Esophagus muscularis mucosa (tissue), 4 donors: ENCODE data around the gene TXNRD3. TPM values are rescaled to one million over a fixed set of nuclear protein-coding genes. Genes with fewer than 3 reads are reported as not detected.

Source experiments
- DNase-seq: peaks from one replicate; pipeline ENCODE4 v3.0.0-alpha.2; 2017; ENCODE audit errors: extremely low spot score
- H3K27ac ChIP-seq, 4 donors: fragments of 200-600 bp; sonication (generic); replicated peaks in 1 of 4; 1 replicate in 3 of 4; 2 replicates in 1 of 4; pipeline ENCODE4 v1.5.1; 2016 to 2019; ENCODE audit warnings: mild to moderate bottlenecking in 1 of 4
- H3K27me3 ChIP-seq, 4 donors: fragments of 200-600 bp; sonication (generic); one replicate each; pipeline versions ENCODE4 v1.5.1 to v1.6.0; 2016 to 2019
- H3K36me3 ChIP-seq, 4 donors: fragments of 200-600 bp; sonication (generic); one replicate each; pipeline ENCODE4 v1.5.1; 2016 to 2019
- H3K4me1 ChIP-seq, 4 donors: fragments of 200-600 bp; sonication (generic); one replicate each; pipeline ENCODE4 v1.5.1; 2016 to 2019
- H3K4me3 ChIP-seq, 4 donors: fragments of 200-600 bp; sonication (generic); 1 replicate in 2 of 4; 2 replicates in 2 of 4; pipeline ENCODE4 v1.5.1; 2016 to 2019; ENCODE audit warnings: mild to moderate bottlenecking in 4 of 4, moderate library complexity in 1 of 4
- H3K9me3 ChIP-seq, 4 donors: fragments of 200-600 bp; sonication (generic); 1 replicate in 3 of 4; 2 replicates in 1 of 4; pipeline ENCODE4 v1.5.1; 2016 to 2019
- EP300 ChIP-seq: sonication (generic); formaldehyde crosslinking; IDR thresholded peaks from one replicate; pipeline ENCODE4 v1.6.1; 2017; ENCODE audit warnings: antibody characterized with exemption
- POLR2A ChIP-seq: fragments of 450-650 bp; IDR thresholded peaks from one replicate; pipeline ENCODE4 v1.6.1; 2017; ENCODE audit warnings: antibody characterized with exemption, moderate library complexity, mild to moderate bottlenecking, low read depth
- POLR2AphosphoS5 ChIP-seq, 2 donors: sonication (generic); formaldehyde crosslinking; IDR thresholded peaks; one replicate each; pipeline ENCODE4 v1.6.1; 2017; ENCODE audit warnings: antibody characterized with exemption in 2 of 2
- WGBS: methylation state at CpG from one replicate; pipeline ENCODE4 v1.1.5; 2018; 5-methylcytosine and 5-hydroxymethylcytosine counted together
- intact Hi-C: fragments of 100-400 bp; cut with DNase I; formaldehyde crosslinking; loops from one replicate; pipeline ENCODE4 v1.15.1; 2023
- total RNA-seq, 4 donors: library from RNA; depleted of rRNA; stranded (reverse); fragments of >200 nt; gene quantifications; one replicate each; pipeline versions ENCODE4 v1.1.0 to v1.2.1, GENCODE V29; 2016
- TF ChIP-seq, protein P1 (sequence below), 3 experiments: fragments of 200-600 bp in 2 of 3; fragments of 450-650 bp in 1 of 3; sonication (generic) in 2 of 3; IDR thresholded peaks; one replicate each; pipeline ENCODE4 v1.5.1; 2017 to 2019; ENCODE audit warnings: antibody characterized with exemption in 3 of 3, mild to moderate bottlenecking in 2 of 3, moderate library complexity in 1 of 3

TXNRD3 gene
- total RNA-seq, 4 donors from 2014 or later: 12.8 to 23.7 (median 18.7) TPM

DNA sequence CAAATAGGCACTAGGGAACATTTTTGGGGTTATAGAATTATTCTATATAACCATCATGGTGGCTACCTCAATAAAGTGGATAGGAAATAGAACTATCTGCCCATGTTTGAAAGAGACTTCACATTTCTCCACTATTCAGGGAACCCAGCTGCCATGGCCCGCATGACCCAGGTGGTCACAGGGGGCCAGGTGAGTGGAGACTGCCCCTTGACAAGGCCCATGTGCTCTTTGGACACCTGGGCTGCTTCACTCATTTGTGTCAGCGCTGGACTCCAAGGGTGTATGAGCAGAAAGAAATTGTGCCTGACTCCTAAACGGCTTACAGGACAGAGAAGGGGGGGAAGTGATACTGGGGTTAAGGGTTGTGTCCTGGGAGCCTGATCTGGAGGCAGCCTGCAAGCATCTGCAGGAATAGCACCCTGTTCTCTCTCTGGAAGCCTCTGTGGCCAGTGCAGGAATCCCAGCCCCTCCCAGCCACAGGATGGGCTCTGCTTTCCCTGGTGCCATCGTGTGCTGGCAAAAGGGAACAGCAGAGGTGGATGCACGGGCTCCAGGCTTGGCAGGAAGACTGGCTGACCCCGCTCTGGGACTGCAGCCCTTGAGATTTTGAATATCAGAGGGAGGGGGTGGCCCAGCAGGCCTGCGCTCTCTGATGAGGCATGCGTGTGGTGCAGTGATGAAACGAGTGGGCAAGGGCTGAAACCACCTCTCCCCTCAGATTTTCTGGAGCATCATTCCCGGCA, 87.1 kb downstream of the TXNRD3 start:
- 70% methylated on average over 8 of the region's 10 CpGs for WGBS
- DNase-seq: peak; percentile 78
- Histone ChIP-seq H3K36me3 (no peaks in the 10 kb centered on the region), H3K27ac (no peak overlapping the region), H3K27me3 (peaks cover 0 to 8% (median 0%) of the 10 kb centered on the region in 4 donors), H3K4me1 (no peaks in the 10 kb centered on the region), H3K4me3 (no peak overlapping the region), H3K9me3 (peaks cover 0 to 11% (median 4%) of the 10 kb centered on the region in 4 donors)
- TF ChIP-seq POLR2A (no peak), EP300 (no peak), POLR2AphosphoS5 (IDR thresholded peaks at IDR 0.05) (no peak)
- TF ChIP-seq, protein P1, sequence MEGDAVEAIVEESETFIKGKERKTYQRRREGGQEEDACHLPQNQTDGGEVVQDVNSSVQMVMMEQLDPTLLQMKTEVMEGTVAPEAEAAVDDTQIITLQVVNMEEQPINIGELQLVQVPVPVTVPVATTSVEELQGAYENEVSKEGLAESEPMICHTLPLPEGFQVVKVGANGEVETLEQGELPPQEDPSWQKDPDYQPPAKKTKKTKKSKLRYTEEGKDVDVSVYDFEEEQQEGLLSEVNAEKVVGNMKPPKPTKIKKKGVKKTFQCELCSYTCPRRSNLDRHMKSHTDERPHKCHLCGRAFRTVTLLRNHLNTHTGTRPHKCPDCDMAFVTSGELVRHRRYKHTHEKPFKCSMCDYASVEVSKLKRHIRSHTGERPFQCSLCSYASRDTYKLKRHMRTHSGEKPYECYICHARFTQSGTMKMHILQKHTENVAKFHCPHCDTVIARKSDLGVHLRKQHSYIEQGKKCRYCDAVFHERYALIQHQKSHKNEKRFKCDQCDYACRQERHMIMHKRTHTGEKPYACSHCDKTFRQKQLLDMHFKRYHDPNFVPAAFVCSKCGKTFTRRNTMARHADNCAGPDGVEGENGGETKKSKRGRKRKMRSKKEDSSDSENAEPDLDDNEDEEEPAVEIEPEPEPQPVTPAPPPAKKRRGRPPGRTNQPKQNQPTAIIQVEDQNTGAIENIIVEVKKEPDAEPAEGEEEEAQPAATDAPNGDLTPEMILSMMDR (IDR thresholded peaks at IDR 0.05): no peak
- intact Hi-C loops: no loop called here

DNA sequence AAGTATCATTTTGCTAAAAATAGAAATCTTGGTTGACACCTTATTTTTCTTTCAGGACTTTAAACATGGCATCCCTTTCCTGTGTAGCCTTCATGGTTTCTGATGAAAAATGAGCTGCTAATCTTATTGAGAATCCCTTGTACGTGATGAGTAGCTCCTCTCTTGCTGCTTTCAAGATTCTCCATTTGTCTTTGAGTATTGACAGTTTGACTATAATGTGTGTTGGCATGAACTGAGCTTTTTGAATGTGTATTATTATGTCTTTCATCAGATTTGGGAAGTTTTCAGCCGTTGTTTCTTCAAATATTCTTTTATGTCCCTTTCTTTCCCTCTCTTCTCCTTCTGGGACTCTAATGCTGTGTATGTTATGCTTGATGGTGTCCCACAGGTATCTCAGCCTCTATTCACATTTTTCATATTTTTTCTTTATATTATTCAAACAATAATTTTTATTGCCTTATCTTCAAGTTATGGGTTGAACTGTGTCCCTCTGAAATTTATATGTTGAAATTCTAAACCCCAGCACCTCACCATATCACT, 92.1 kb downstream of the TXNRD3 start:
- 71% methylated on average over 2 of the region's 2 CpGs for WGBS

DNA sequence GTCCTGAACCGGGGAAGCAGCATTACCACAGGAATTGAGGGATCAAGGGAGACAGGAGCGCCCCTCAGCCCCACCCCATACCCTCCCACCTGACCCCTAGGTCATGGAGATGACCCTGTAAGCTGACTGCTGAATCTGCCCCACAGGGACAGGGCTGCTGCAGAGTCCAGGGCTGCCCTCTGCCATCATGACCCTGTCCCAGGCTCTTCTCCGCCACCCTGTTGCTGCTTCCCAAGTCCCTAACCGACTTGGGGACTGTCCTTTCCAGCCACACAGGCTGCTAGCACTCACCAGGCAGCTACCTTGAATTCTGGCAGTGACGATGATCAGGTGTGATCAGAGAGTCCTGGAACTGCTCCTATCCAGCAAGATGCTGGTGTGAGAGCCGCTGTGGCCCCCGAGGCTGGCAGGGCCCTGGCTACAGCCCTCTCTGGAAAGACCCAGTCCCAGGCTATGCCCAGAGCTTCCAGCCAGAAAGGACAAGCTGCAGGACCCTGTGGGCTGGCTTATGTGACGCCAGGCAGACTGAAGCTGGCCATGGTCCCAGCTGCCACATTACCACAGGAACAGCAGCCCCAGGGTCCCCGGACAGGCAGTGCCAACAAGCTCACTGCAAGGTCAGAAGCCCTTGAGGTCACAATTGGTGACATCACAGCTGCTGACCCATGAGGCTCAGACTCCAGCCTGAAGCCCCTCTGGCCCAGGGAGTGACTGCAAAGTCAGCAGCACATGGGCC, 96.4 kb downstream of the TXNRD3 start, which contains the start of gene C3orf22:
Gene C3orf22 (minus strand): TSS at position 597 of the 736 bp plus-strand sequence. CDS start 5,542 bp downstream, outside the sequence.
- Histone ChIP-seq H3K4me1 (no peaks in the 10 kb centered on the region), H3K27ac (no peak within 1 kb of the TSS), H3K9me3 (peaks cover 0 to 22% (median 12%) of the 10 kb centered on the region in 4 donors), H3K27me3 (peaks cover 0 to 8% (median 0%) of the 10 kb centered on the region in 4 donors), H3K4me3 (no peak within 1 kb of the TSS), H3K36me3 (no peaks in the 10 kb centered on the region)
- TF ChIP-seq, protein P1 (IDR thresholded peaks at IDR 0.05): no peak
- no peak for TF ChIP-seq POLR2A
- TF ChIP-seq EP300: no peak
- no peak for TF ChIP-seq POLR2AphosphoS5 (IDR thresholded peaks at IDR 0.05)
- intact Hi-C loops: no loop called here
- DNase-seq: peak; percentile 91
- 81% methylated on average over 5 of the region's 9 CpGs for WGBS

More for the DNA sequence above, 92.1 kb downstream of the TXNRD3 start:
- no peaks in the 10 kb centered on the region for H3K4me1 ChIP-seq
- H3K4me3 ChIP-seq: no peak overlapping the region
- no peak for DNase-seq
- peaks cover 0 to 26% (median 13%) of the 10 kb centered on the region in 4 donors for H3K9me3 ChIP-seq
- H3K36me3 ChIP-seq: no peaks in the 10 kb centered on the region
- intact Hi-C loops: no loop called here
- TF ChIP-seq, protein P1 (IDR thresholded peaks at IDR 0.05): no peak
- no peak for TF ChIP-seq POLR2A
- TF ChIP-seq EP300: no peak
- TF ChIP-seq POLR2AphosphoS5 (IDR thresholded peaks at IDR 0.05): no peak
- no peak overlapping the region for H3K27ac ChIP-seq
- peaks cover 0 to 16% (median 0%) of the 10 kb centered on the region in 4 donors for H3K27me3 ChIP-seq

DNA sequence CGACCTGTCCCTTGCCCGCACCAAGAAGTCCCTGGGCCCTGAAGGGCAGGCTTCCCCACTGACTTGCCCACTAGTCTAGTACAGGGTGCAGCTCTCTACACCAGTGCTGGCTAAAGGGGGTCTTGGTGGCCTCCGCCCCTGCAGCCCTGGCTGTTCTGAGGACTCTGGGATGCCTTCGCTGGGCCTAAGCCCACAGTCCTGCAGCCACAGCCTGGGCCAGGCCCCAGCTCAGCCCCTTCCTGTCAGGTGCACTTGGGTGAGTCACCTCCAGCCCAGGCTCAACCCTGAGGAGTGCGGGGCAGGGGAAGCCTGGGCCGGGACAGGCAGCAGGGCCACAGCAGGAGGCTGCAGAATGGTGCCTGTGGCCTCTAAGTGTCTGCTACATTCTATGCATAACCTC, 97.2 kb downstream of the TXNRD3 start:
- 89% methylated on average over 5 of the region's 6 CpGs for WGBS
- Histone ChIP-seq H3K9me3 (peaks cover 0 to 15% (median 8%) of the 10 kb centered on the region in 4 donors), H3K27ac (no peak overlapping the region), H3K27me3 (peaks cover 0 to 8% (median 0%) of the 10 kb centered on the region in 4 donors), H3K4me1 (no peaks in the 10 kb centered on the region), H3K4me3 (no peak overlapping the region), H3K36me3 (no peaks in the 10 kb centered on the region)
- TF ChIP-seq, protein P1 (IDR thresholded peaks at IDR 0.05): no peak
- TF ChIP-seq EP300 (no peak), POLR2A (no peak)
- intact Hi-C loops: no loop called here
- peak; percentile 85 for DNase-seq
